ENCODE measurements around the gene PRKCH.

Gene PRKCH

DNA sequence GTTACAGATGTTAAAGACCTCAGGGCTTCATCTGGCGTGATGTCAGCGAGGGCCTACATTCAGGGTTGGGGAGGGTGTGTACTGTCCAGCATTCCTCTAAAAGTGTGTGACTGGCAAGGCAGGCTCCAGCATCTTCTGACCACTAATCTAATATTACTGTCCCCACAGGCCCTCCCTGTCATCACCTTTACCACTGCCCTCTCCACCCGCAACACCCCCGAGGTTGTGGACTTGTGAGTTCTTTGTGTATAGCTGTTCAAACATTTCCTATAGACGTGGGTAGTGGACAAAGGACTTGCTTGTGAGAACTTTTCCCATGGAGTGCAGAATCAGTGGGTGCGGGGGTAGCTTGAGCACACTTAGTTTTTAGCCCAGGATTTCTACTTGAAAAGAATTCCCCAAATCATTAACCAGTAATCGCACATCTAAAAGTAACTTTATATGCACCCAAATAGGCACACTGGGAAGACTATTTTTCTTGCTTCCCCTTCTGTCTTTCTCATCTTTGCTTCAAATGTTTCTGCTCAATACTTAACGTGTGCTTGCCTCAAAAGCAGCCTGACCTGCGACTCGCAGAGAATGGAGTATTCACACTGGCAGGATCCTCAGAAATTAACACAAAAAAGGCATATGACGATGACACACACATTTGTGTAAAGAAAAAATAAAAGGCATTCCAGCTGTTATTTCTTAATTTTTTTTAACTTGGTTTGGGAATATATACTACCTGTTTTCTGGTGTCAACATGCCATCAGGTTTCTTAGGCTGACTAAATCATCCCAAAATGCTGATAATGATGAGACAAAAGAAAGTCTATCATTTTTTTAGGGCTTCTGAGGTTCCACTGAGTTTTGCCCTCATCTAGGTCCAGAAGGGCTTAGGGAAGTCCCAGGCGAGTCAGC lies 215.5 kb downstream of the PRKCH start:
- CTCF ChIA-PET: interaction anchor here (0.5 to 0.7 kb wide), 5 partner anchors 12 to 358 kb away, joined by 3 to 4 read pairs (median 4); no protein-coding TSS in a partner anchor
- Histone ChIP-seq H3K9me3 (ENCODE audit: control insufficient read depth, insufficient read depth, low read depth, low read length) (no peaks in the 10 kb centered on the region), H3K36me3 (ENCODE audit: control insufficient read depth in 2 of 2, insufficient read depth in 1 of 2, low read length in 2 of 2) (no peaks in the 10 kb centered on the region), H3K4me1 (ENCODE audit: control insufficient read depth, insufficient read depth, low read length) (peaks cover 8% of the 10 kb centered on the region), H3K4me3 (ENCODE audit: low read depth, low read length) (no peak overlapping the region), H3K27ac (ENCODE audit: extremely low read depth, low read depth, low read length) (no peak overlapping the region; the same call in 1 of the 2 replicates)
- POLR2A ChIA-PET: no interaction called here
- no peak for TF ChIP-seq ZNF544 (tag by site-specific recombination; IDR thresholded peaks at IDR 0.05)
- TF ChIP-seq, protein P1, sequence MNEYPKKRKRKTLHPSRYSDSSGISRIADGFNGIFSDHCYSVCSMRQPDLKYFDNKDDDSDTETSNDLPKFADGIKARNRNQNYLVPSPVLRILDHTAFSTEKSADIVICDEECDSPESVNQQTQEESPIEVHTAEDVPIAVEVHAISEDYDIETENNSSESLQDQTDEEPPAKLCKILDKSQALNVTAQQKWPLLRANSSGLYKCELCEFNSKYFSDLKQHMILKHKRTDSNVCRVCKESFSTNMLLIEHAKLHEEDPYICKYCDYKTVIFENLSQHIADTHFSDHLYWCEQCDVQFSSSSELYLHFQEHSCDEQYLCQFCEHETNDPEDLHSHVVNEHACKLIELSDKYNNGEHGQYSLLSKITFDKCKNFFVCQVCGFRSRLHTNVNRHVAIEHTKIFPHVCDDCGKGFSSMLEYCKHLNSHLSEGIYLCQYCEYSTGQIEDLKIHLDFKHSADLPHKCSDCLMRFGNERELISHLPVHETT (tag by site-specific recombination; IDR thresholded peaks at IDR 0.05): no peak
- no peak for TF ChIP-seq ZIC2 (tag by site-specific recombination; IDR thresholded peaks at IDR 0.05)
- no peak for TF ChIP-seq ZNF585B (tag by site-specific recombination; IDR thresholded peaks at IDR 0.05)
- TF ChIP-seq ZNF48 (tag by site-specific recombination; IDR thresholded peaks at IDR 0.05): no peak
- TF ChIP-seq ZSCAN16 (tag by site-specific recombination; IDR thresholded peaks at IDR 0.05): no peak
- TF ChIP-seq ZNF449 (tag by site-specific recombination; IDR thresholded peaks at IDR 0.05): no peak
- no peak for TF ChIP-seq ZNF155 (tag by site-specific recombination; IDR thresholded peaks at IDR 0.05)
- TF ChIP-seq ZBTB48 (tag by site-specific recombination; IDR thresholded peaks at IDR 0.05): no peak
- no peak for TF ChIP-seq YY1 (tag by site-specific recombination; IDR thresholded peaks at IDR 0.05)
- no peak for TF ChIP-seq ZNF660 (tag by site-specific recombination; IDR thresholded peaks at IDR 0.05)
- no peak for TF ChIP-seq ZNF169 (tag by site-specific recombination; IDR thresholded peaks at IDR 0.05)
- no peak for TF ChIP-seq SCRT1 (tag by site-specific recombination; IDR thresholded peaks at IDR 0.05; ENCODE audit: borderline replicate concordance)
- no peak for TF ChIP-seq ZNF610 (tag by site-specific recombination; IDR thresholded peaks at IDR 0.05; ENCODE audit: borderline replicate concordance)
- TF ChIP-seq ZNF701 (tag by site-specific recombination; IDR thresholded peaks at IDR 0.05): no peak
- TF ChIP-seq, protein P2, sequence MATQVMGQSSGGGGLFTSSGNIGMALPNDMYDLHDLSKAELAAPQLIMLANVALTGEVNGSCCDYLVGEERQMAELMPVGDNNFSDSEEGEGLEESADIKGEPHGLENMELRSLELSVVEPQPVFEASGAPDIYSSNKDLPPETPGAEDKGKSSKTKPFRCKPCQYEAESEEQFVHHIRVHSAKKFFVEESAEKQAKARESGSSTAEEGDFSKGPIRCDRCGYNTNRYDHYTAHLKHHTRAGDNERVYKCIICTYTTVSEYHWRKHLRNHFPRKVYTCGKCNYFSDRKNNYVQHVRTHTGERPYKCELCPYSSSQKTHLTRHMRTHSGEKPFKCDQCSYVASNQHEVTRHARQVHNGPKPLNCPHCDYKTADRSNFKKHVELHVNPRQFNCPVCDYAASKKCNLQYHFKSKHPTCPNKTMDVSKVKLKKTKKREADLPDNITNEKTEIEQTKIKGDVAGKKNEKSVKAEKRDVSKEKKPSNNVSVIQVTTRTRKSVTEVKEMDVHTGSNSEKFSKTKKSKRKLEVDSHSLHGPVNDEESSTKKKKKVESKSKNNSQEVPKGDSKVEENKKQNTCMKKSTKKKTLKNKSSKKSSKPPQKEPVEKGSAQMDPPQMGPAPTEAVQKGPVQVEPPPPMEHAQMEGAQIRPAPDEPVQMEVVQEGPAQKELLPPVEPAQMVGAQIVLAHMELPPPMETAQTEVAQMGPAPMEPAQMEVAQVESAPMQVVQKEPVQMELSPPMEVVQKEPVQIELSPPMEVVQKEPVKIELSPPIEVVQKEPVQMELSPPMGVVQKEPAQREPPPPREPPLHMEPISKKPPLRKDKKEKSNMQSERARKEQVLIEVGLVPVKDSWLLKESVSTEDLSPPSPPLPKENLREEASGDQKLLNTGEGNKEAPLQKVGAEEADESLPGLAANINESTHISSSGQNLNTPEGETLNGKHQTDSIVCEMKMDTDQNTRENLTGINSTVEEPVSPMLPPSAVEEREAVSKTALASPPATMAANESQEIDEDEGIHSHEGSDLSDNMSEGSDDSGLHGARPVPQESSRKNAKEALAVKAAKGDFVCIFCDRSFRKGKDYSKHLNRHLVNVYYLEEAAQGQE (tag by site-specific recombination; IDR thresholded peaks at IDR 0.05): no peak
- no peak for TF ChIP-seq ZNF76 (tag by site-specific recombination; IDR thresholded peaks at IDR 0.05; ENCODE audit: borderline replicate concordance, low read depth)
